Ishikawa (cell line): Measurements from ENCODE around the gene PTPRN2.

ENCODE experiments used
- CEBPB ChIP-seq: IDR thresholded peaks from 2 replicates; pipeline ENCODE4 v1.6.1; 2012
- CREB1 ChIP-seq: IDR thresholded peaks from 2 replicates; pipeline ENCODE4 v1.6.1; 2012; ENCODE audit warnings: low read depth
- EGR1 ChIP-seq: IDR thresholded peaks from 2 replicates; pipeline ENCODE4 v1.6.1; 2012
- EP300 ChIP-seq: IDR thresholded peaks from 2 replicates; pipeline ENCODE4 v1.6.1; 2012; ENCODE audit warnings: borderline replicate concordance
- FOXM1 ChIP-seq: IDR thresholded peaks from 2 replicates; pipeline ENCODE4 v1.6.1; 2012; ENCODE audit warnings: low read depth, borderline replicate concordance
- NFIC ChIP-seq: IDR thresholded peaks from 2 replicates; pipeline ENCODE4 v1.6.1; 2012
- RAD21 ChIP-seq: IDR thresholded peaks from 2 replicates; pipeline ENCODE4 v1.6.1; 2012; ENCODE audit warnings: low read depth
- TAF1 ChIP-seq: IDR thresholded peaks from 2 replicates; pipeline ENCODE4 v1.6.1; 2012; ENCODE audit warnings: low read depth, mild to moderate bottlenecking
- TCF12 ChIP-seq: IDR thresholded peaks from 2 replicates; pipeline ENCODE4 v1.6.1; 2012; ENCODE audit warnings: low read depth
- TEAD4 ChIP-seq: IDR thresholded peaks from 2 replicates; pipeline ENCODE4 v1.6.1; 2012
- USF1 ChIP-seq: IDR thresholded peaks from 2 replicates; pipeline ENCODE4 v1.6.1; 2012
- YY1 ChIP-seq: IDR thresholded peaks from 2 replicates; pipeline ENCODE4 v1.6.1; 2012; ENCODE audit warnings: low read depth
- ZBTB7A ChIP-seq: IDR thresholded peaks from 2 replicates; pipeline ENCODE4 v1.6.1; 2012; ENCODE audit warnings: low read depth
- TF ChIP-seq, protein P1 (sequence below): IDR thresholded peaks from 2 replicates; pipeline ENCODE4 v1.6.1; 2012
- TF ChIP-seq, protein P2 (sequence below): IDR thresholded peaks from 2 replicates; pipeline ENCODE4 v1.6.1; 2012; ENCODE audit warnings: low read depth, mild to moderate bottlenecking

The PTPRN2 gene

GRCh38 chr7:157809863-157810851, 777.5 kb downstream of the PTPRN2 start:
- TF ChIP-seq EGR1 (no peak), RAD21 (no peak), YY1 (no peak), NFIC (no peak), CREB1 (no peak), FOXM1 (no peak), ZBTB7A (no peak), TEAD4 (no peak), CEBPB (no peak), TCF12 (no peak), TAF1 (no peak), USF1 (no peak), EP300 (no peak)
- TF ChIP-seq, protein P1, sequence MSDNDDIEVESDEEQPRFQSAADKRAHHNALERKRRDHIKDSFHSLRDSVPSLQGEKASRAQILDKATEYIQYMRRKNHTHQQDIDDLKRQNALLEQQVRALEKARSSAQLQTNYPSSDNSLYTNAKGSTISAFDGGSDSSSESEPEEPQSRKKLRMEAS, result no peak
- TF ChIP-seq, protein P2, sequence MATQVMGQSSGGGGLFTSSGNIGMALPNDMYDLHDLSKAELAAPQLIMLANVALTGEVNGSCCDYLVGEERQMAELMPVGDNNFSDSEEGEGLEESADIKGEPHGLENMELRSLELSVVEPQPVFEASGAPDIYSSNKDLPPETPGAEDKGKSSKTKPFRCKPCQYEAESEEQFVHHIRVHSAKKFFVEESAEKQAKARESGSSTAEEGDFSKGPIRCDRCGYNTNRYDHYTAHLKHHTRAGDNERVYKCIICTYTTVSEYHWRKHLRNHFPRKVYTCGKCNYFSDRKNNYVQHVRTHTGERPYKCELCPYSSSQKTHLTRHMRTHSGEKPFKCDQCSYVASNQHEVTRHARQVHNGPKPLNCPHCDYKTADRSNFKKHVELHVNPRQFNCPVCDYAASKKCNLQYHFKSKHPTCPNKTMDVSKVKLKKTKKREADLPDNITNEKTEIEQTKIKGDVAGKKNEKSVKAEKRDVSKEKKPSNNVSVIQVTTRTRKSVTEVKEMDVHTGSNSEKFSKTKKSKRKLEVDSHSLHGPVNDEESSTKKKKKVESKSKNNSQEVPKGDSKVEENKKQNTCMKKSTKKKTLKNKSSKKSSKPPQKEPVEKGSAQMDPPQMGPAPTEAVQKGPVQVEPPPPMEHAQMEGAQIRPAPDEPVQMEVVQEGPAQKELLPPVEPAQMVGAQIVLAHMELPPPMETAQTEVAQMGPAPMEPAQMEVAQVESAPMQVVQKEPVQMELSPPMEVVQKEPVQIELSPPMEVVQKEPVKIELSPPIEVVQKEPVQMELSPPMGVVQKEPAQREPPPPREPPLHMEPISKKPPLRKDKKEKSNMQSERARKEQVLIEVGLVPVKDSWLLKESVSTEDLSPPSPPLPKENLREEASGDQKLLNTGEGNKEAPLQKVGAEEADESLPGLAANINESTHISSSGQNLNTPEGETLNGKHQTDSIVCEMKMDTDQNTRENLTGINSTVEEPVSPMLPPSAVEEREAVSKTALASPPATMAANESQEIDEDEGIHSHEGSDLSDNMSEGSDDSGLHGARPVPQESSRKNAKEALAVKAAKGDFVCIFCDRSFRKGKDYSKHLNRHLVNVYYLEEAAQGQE, result no peak

- TF ChIP-seq, protein P2, result no peak
- no peak for TF ChIP-seq TAF1
- TF ChIP-seq USF1, result no peak
- no peak for TF ChIP-seq CEBPB
- TF ChIP-seq ZBTB7A, result no peak
These were observed 778.3 kb downstream of the PTPRN2 start for GRCh38 chr7:157809154-157809862.

- TF ChIP-seq CREB1, result no peak
These were observed 779.6 kb downstream of the PTPRN2 start for GRCh38 chr7:157808042-157808441.

- TF ChIP-seq CEBPB, result no peak
- TF ChIP-seq, protein P2, result no peak
- TF ChIP-seq TCF12, result no peak
- TF ChIP-seq EP300, result no peak
- no peak for TF ChIP-seq USF1
- no peak for TF ChIP-seq EGR1
- TF ChIP-seq YY1, result no peak
- no peak for TF ChIP-seq ZBTB7A
- no peak for TF ChIP-seq RAD21
- TF ChIP-seq TAF1, result no peak
- no peak for TF ChIP-seq NFIC
- TF ChIP-seq TEAD4, result no peak
- TF ChIP-seq FOXM1, result no peak
- no peak for TF ChIP-seq CREB1
- TF ChIP-seq, protein P1, result no peak
These were observed 780.1 kb downstream of the PTPRN2 start for GRCh38 chr7:157807510-157807909.
